ENCODE data around the gene LMF2.
"Not testable (repeated sequence)": the region's sequence is repeated elsewhere in the genome, so short reads cannot be mapped to it uniquely, and the experiment has no call there.

Gene LMF2

GRCh38 chr22:50522806-50523438, 15.4 kb upstream of the LMF2 start:
- DNase-seq = no peak

- DNase-seq = no peak
These were observed 14.8 kb upstream of the LMF2 start for GRCh38 chr22:50522208-50522805.

GRCh38 chr22:50521710-50522109, 14.2 kb upstream of the LMF2 start:
- no peak for DNase-seq

GRCh38 chr22:50520826-50521453, 13.4 kb upstream of the LMF2 start:
- DNase-seq = no peak

GRCh38 chr22:50520184-50520583, 12.7 kb upstream of the LMF2 start:
- DNase-seq = not testable (repeated sequence)

- DNase-seq = no peak
These were observed 11.6 kb upstream of the LMF2 start for GRCh38 chr22:50519151-50519550.

GRCh38 chr22:50518606-50519005, 11.1 kb upstream of the LMF2 start:
- no peak for DNase-seq

- no peak for DNase-seq
These were observed 10.2 kb upstream of the LMF2 start for GRCh38 chr22:50517495-50518260.

GRCh38 chr22:50516891-50517290, 9.4 kb upstream of the LMF2 start:
- no peak for DNase-seq

GRCh38 chr22:50516068-50516467, 8.6 kb upstream of the LMF2 start:
- no peak for DNase-seq

- DNase-seq = no peak
These were observed 5.7 kb upstream of the LMF2 start for GRCh38 chr22:50513175-50513574.

GRCh38 chr22:50508897-50509296, 1.4 kb upstream of the LMF2 start:
- no peak for DNase-seq

GRCh38 chr22:50507991-50508884, 736 bp upstream of the LMF2 start, which contains the start of gene NCAPH2:
Gene NCAPH2 (plus strand): TSS chr22:50508224. CDS start chr22:50508338, 114 bp downstream.
- DNase-seq = peak; percentile 79

GRCh38 chr22:50506611-50507420, 686 bp downstream of the LMF2 start:
- no peak for DNase-seq

GRCh38 chr22:50505776-50506610, 1.5 kb downstream of the LMF2 start:
- DNase-seq = no peak

GRCh38 chr22:50505276-50505775, 2.2 kb downstream of the LMF2 start:
- DNase-seq = no peak

GRCh38 chr22:50504369-50505211, 2.9 kb downstream of the LMF2 start:
- DNase-seq = no peak

- no peak for DNase-seq
These were observed 3.9 kb downstream of the LMF2 start for GRCh38 chr22:50503475-50504145.

Measured in NCI-H510A (cell line).